Measurements from ENCODE around the gene TEKT2.

DNA sequence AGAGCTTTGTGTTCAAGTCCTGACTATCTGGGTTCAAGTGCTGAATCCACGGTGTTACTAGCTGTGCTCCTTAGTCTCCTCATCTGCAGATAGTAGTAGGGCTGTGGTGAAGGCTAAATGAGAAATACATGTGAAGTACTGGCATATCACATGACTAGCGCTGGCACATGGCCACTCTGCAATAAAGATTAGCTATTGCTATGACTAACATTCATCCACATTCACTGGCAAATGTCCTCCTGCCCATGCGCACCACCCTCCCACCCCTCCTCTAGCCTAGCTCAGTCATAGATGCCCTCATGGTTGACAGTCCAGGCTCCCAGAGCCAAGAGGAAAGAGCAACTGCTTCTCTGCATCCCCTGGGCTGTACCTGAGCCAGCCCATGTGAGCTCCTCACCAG lies 49.6 kb downstream of the TEKT2 start:
- TF ChIP-seq GATA2 (IDR thresholded peaks at IDR 0.05; ENCODE audit: low read depth, low read length) = no peak
- TF ChIP-seq GATA3 (IDR thresholded peaks at IDR 0.05; ENCODE audit: low read depth, low read length) = no peak

All from SH-SY5Y (cell line).